ENCODE results near the gene ETV3. TPM values are rescaled to one million over a fixed set of nuclear protein-coding genes. Genes with fewer than 3 reads are reported as not detected.

ETV3 gene
- total RNA-seq, 1 experiment from 2014 or later: 36.3 TPM

- H3K18ac ChIP-seq (ENCODE audit: insufficient read length, low read depth, low read length): no peak overlapping the region
These were observed 43.1 kb upstream of the ETV3 start for GRCh38 chr1:157181258-157181657.

More at GRCh38 chr1:157181258-157181657, 43.1 kb upstream of the ETV3 start:
- H3K23ac ChIP-seq (ENCODE audit: insufficient read length, low read depth, low read length): no peak overlapping the region
- H4K20me1 ChIP-seq (ENCODE audit: control insufficient read depth, insufficient read depth, insufficient read length): no peaks in the 10 kb centered on the region
- no peaks in the 10 kb centered on the region for H3K4me1 ChIP-seq (ENCODE audit: insufficient read depth, low read length)
- no peak overlapping the region for H3K4ac ChIP-seq (ENCODE audit: low read depth, low read length)
- H3K9me3 ChIP-seq (ENCODE audit: control insufficient read depth, low read depth, low read length): no peaks in the 10 kb centered on the region
- no peak overlapping the region for H2BK5ac ChIP-seq (ENCODE audit: insufficient read length, low read length)
- H3K56ac ChIP-seq (ENCODE audit: insufficient read length, low read depth, low read length): no peak overlapping the region
- no peak overlapping the region for H3K4me2 ChIP-seq (ENCODE audit: insufficient read depth, insufficient read length, low read length)
- no peaks in the 10 kb centered on the region for H3K36me3 Mint-ChIP-seq (ENCODE audit: insufficient read depth in 1 of 3, low read depth in 3 of 3)
- H4K91ac ChIP-seq (ENCODE audit: insufficient read length, low read depth, low read length): no peak overlapping the region
- no peak overlapping the region for H3K4me3 Mint-ChIP-seq
- no peaks in the 10 kb centered on the region for H3K79me2 ChIP-seq (ENCODE audit: insufficient read depth, low read length)
- H2BK120ac ChIP-seq (ENCODE audit: low read depth, low read length, poor library complexity, severe bottlenecking): no peak overlapping the region
- no peaks in the 10 kb centered on the region for H3K9me3 Mint-ChIP-seq
- H4K5ac ChIP-seq (ENCODE audit: insufficient read length, low read depth, low read length): peak overlapping the region; percentile 28
- no peaks in the 10 kb centered on the region for H3K23me2 ChIP-seq (ENCODE audit: insufficient read length, low read depth, low read length, poor library complexity, severe bottlenecking)
- H2AK5ac ChIP-seq (ENCODE audit: insufficient read length, low read length): no peak overlapping the region
- no peak overlapping the region for H2BK15ac ChIP-seq (ENCODE audit: low read depth, low read length)
- H3K79me1 ChIP-seq (ENCODE audit: insufficient read depth, low read depth, low read length, poor library complexity, severe bottlenecking): no peaks in the 10 kb centered on the region
- no peak overlapping the region for H2BK20ac ChIP-seq (ENCODE audit: low read depth, low read length, poor library complexity, severe bottlenecking)
- H3K27ac ChIP-seq (ENCODE audit: insufficient read length, low read depth, low read length): no peak overlapping the region
- no peak overlapping the region for H3K9ac ChIP-seq (ENCODE audit: extremely low read depth, insufficient read length, low read length)
- H3K27ac Mint-ChIP-seq: no peak overlapping the region
- peak overlapping the region; percentile 56; the same call in 1 of the 2 replicates for H3K14ac ChIP-seq (ENCODE audit: insufficient read depth, low read length)
- peaks cover 2% of the 10 kb centered on the region for H3K27me3 Mint-ChIP-seq (ENCODE audit: low read depth)
- H4K8ac ChIP-seq (replicated peaks; ENCODE audit: insufficient read length, low read depth, low read length): no peak overlapping the region
- no peak for TF ChIP-seq CTCF (conservative IDR thresholded peaks at IDR 0.05)
- no peak overlapping the region for H2BK12ac ChIP-seq (ENCODE audit: insufficient read length, low read depth, low read length)
- H3K27me3 ChIP-seq (ENCODE audit: insufficient read depth, low read length): no peaks in the 10 kb centered on the region
- no peak for DNase-seq
- WGBS (ENCODE audit: extremely low coverage, insufficient read length, low lambda C conversion rate): no CpG with 5 or more reads among the region's 5 CpGs
- peaks cover 23 to 25% of the 10 kb centered on the region in 2 experiments for H3K4me1 Mint-ChIP-seq
- H2AFZ ChIP-seq (ENCODE audit: low read length): no peak overlapping the region
- H3T11ph ChIP-seq (ENCODE audit: low read length): no peak overlapping the region
